GM08714 (cell line): ENCODE data around the gene SMARCD2.

Experiments
- H3K4me3 ChIP-seq: fragments of 200-500 bp; sonication (Bioruptor generic); 2 replicates; pipeline ENCODE4 v1.5.1; 2014; ENCODE audit warnings: mild to moderate bottlenecking, low read length, inconsistent platforms
- ZNF274 ChIP-seq: IDR thresholded peaks from 2 replicates; pipeline ENCODE4 v1.6.1; 2012; ENCODE audit warnings: mild to moderate bottlenecking, low read depth, low read length

Gene SMARCD2

GRCh38 chr17:63830278-63830677, 12.2 kb downstream of the SMARCD2 start:
- no peak for TF ChIP-seq ZNF274
- no peak overlapping the region for H3K4me3 ChIP-seq

DNA sequence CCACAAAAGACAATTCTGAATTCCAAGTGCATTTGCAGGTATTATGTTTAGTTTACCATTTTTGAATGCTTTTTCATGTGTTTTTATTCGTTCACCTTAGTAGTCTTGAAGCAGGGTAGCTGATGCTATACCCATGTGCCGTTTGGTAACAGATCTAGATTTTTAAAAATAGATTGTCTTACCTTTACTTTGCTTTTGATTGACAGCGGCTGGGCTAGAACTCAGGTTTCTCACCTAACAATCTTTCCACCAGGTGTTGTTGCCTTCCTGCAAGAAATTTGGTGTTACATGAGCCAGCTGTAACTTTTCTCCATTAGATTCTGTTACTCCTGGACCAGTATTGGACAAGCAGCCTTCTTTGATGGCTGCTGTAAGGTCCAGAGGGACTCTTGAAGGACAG, 13.5 kb downstream of the SMARCD2 start:
- no peak overlapping the region for H3K4me3 ChIP-seq
- TF ChIP-seq ZNF274, result no peak

GRCh38 chr17:63827801-63828221, 14.7 kb downstream of the SMARCD2 start:
- H3K4me3 ChIP-seq, result peak overlapping the region; percentile 78
- TF ChIP-seq ZNF274, result no peak

DNA sequence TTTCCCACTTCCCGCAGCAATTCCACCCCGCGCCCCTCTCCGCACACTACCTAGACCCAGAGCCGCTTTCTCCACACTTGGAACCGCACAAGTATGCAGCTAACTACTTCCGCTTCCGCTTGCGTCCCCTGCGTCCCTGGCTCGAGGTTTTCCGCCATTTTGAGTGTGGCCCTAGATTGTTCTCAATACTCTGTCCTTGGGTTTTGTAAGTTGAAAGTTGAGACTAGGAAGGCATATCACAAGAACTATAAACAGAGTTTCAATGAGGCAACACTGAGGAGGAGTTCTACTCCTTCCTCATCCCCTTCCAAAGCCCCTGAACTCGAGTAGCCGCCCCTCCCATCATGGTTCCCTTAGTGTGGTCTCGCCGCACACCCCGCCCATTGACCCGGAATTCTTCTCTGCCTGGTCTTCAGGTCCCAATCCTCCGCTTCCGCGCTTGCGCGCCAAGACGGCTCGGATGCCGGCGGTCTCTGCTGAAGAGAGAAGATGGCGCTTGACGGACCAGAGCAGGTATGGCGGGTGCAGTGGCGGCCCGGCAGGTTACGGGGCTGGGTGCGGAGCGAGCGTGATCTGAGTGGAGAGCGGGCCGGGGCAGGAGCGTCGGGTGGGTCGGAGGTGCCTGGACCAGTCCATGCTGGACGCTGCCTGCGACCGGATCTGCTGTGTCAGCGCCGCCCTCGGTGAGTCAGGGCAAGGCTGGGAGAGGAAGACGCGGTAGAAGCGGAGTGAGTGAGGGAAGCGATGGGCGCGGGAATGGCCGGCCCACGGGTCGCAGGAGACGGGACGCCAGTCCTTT, 15.3 kb downstream of the SMARCD2 start, which contains the start of the genes FTSJ3 and PSMC5:
TSS of gene FTSJ3 (minus strand) at position 662 of the 799 bp plus-strand sequence. CDS start 761 bp downstream, outside the sequence.
TSS of gene PSMC5 (plus strand) at position 430 of the 799 bp plus-strand sequence. CDS start at position 490, 60 bp downstream.
- peak within 1 kb of the TSS; percentile 78 for H3K4me3 ChIP-seq

GRCh38 chr17:63826468-63827001, 15.9 kb downstream of the SMARCD2 start:
- peak overlapping the region; percentile 78 for H3K4me3 ChIP-seq

More for the DNA sequence above, 15.3 kb downstream of the SMARCD2 start, which contains the start of the genes FTSJ3 and PSMC5:
- TF ChIP-seq ZNF274, result no peak

DNA sequence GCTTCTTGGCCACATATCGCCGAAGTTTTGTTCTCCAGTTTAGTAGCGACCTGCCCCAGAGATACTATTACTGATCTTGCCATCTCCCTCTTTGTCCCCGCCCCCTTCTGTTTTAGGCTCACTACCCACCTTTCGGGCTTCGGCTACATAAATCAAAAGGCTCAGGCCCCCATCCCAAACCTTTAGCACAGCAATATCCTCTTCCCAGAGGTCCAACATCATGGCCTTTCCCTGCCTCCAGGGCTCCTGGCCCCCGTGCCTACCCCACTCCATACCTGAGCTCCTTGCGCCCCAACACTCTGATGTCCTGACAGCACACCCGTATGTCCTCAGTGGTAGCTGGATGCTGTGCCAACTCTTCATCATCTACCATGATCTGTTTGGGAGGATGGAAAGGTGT, 18.1 kb downstream of the SMARCD2 start:
- no peak overlapping the region for H3K4me3 ChIP-seq
- no peak for TF ChIP-seq ZNF274

More at GRCh38 chr17:63826468-63827001, 15.9 kb downstream of the SMARCD2 start:
- no peak for TF ChIP-seq ZNF274

- no peak overlapping the region for H3K4me3 ChIP-seq
- TF ChIP-seq ZNF274, result no peak
Observed at GRCh38 chr17:63823659-63824331, 18.7 kb downstream of the SMARCD2 start.

- H3K4me3 ChIP-seq, result no peak overlapping the region
- TF ChIP-seq ZNF274, result no peak
Observed at GRCh38 chr17:63822537-63822936, 19.9 kb downstream of the SMARCD2 start.

DNA sequence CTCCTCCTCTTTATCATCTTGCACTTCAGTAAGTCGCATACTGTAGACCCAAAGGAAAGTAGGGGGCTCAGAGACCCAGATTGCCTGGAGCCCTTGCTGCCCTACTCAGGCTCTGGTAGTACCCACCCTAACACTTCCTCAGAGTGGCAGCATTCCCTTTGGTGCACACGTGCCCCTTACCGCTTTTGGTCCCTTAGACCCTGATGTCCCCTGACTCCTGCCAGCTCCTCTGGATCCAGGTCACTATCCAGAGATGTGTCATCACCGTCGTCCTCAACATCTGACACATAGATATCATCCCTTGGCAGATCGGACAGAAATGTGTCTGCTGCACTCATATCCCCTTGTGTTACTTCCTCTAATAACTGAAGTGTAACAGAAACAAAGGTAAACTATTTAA, 20.7 kb downstream of the SMARCD2 start:
- H3K4me3 ChIP-seq, result no peak overlapping the region
- no peak for TF ChIP-seq ZNF274

DNA sequence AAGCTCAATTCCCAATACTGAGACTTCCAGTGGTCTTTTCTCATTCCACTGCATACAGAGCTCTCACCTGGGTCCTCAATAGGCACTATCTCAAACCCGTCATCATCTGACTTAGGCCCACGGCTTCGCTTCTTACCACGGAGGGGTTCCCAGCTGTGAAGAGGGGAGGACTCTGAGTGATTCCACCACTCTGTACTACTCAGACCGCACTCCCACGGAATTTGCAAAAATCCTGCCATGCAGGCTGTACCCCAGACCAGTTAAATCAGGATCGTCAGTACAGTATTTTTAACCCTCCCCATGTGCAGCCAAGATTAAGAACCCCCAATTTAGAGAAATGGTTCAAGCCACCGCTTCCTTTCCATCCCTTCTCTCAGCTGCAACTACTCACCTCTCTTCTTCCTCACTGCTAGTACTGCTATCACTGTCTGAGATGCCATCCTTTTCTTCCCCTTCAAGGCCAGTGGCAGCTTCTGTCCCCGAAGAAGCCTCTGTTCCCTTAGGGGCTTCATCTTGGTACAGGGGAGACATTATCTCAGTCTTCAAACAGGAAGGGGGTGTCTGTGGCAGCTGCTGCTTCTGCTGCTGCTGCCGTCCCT, 21.4 kb downstream of the SMARCD2 start:
- no peak overlapping the region for H3K4me3 ChIP-seq
- no peak for TF ChIP-seq ZNF274

DNA sequence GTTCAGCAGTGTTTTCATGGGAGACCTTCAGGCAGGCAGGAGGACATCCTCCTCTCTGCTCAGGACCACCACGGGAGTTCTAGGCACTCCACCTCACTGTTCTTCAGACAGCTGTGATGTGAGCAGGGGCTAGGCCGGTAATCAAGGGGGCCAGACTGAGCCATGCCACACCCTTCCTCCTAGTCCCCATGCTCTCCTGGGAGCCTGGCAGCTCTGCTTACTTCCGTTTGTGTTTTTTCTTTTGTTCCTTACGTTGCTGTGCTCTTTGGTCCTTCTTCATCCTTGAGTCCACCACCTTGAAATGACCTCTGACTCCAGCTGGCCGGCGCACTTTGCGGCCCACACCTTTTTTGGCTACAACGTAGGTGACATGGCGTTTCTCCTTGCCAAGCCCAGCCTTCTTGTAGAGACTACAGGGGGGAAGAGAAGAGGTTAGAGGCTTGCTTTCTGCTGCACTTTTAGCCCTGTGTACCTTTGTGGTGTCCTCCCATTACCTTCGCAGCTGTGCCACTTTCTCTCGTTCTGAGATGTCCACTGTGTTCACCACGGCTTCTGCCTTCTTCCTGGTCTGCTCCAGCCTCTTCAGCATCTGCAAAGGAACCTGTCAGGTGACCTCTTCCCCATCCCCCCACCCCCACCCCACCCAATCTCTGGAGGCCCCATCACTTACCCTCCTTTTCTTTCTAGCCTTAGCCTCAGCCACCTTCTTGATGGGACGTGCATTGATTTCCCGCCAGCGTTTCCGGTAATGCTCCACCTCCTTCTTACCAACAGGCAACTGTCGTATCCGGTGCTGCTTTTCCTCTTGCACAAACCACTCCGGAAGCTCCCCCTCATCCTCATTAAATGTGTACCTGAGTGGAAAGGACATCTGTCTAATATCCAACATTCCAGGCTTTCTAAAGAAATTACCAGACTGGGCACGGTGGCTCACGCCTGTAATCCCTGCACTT, 22.6 kb downstream of the SMARCD2 start:
- H3K4me3 ChIP-seq, result no peak overlapping the region
- TF ChIP-seq ZNF274, result no peak

GRCh38 chr17:63819131-63819530, 23.4 kb downstream of the SMARCD2 start:
- no peak for TF ChIP-seq ZNF274
- no peak overlapping the region for H3K4me3 ChIP-seq

GRCh38 chr17:63817736-63818385, 24.6 kb downstream of the SMARCD2 start:
- H3K4me3 ChIP-seq, result no peak overlapping the region
- TF ChIP-seq ZNF274, result no peak
